ENCODE measurements around the gene SCAMP5. TPM values are rescaled to one million over a fixed set of nuclear protein-coding genes. Genes with fewer than 3 reads are reported as not detected.

The SCAMP5 gene
- total RNA-seq, 2 experiments from 2014 or later = 3.9 to 4.5 TPM

DNA sequence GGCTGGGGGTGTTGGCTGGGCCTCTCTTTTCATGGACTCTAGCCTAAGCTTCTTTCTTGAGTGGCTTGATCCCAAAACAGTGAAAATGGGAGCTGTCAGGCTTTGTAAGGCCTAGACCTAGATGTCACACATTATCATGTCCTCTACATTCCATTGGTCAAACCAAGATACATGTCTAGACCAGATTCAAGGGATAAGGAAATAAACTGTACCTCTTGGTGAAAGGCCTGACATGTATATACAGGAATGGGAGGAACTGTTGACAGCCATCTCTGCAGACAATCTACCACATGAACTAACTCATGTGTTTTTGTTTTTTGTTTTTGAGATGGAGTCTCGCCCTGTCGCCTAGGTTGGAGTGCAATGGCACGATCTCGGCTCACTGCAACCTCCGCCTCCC is 27.7 kb upstream of the SCAMP5 start:
- ATAC-seq = no peak
- ChIA-PET POLR2A (no interaction called here), CTCF (interaction anchor here (0.7 to 1.4 kb wide), 2 partner anchors 11 to 458 kb away, joined by 3 to 4 read pairs; partner anchors contain the start of gene RPP25)
- Mint-ChIP-seq H3K36me3 (ENCODE audit: low read depth) (no peaks in the 10 kb centered on the region), H3K27me3 (peaks cover under 1% of the 10 kb centered on the region), H3K27ac (no peak overlapping the region), H3K4me1 (peaks cover 2% of the 10 kb centered on the region), H3K4me3 (no peak overlapping the region), H3K9me3 (ENCODE audit: low read depth) (no peaks in the 10 kb centered on the region)
- no peak for DNase-seq
- intact Hi-C loops (cut with DNase I, micrococcal nuclease) = no loop called here

DNA sequence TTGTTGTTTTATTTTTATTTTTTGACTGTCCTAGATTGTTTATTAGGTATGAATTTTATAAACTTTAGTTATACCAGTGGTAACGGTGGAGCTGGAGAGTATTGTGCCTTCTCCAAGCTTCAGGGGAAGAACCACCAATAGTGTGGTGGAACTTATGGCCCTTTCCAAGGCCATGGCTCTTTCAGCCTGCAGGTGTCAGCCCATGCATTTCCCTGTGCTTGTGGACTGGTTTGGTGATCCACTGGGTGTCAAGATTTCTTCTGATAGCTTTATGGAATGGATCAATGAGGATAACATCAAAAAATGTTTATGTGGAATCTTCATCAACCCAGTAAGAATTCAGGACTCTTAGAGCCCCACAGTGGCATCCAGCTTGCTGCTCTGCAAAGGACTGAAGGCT is 19.2 kb upstream of the SCAMP5 start:
- Mint-ChIP-seq H3K36me3 (ENCODE audit: low read depth) (no peaks in the 10 kb centered on the region), H3K9me3 (ENCODE audit: low read depth) (no peaks in the 10 kb centered on the region), H3K27ac (no peak overlapping the region), H3K27me3 (peaks cover 14% of the 10 kb centered on the region), H3K4me3 (no peak overlapping the region), H3K4me1 (peaks cover 13% of the 10 kb centered on the region)
- ATAC-seq (no peak), DNase-seq (peak; percentile 22)
- ChIA-PET POLR2A (no interaction called here), CTCF (interaction anchor here (0.6 to 1.1 kb wide), 4 partner anchors 12 to 205 kb away, joined by 3 to 4 read pairs (median 3); no protein-coding TSS in a partner anchor)
- intact Hi-C loops (cut with DNase I, micrococcal nuclease) = no loop called here

DNA sequence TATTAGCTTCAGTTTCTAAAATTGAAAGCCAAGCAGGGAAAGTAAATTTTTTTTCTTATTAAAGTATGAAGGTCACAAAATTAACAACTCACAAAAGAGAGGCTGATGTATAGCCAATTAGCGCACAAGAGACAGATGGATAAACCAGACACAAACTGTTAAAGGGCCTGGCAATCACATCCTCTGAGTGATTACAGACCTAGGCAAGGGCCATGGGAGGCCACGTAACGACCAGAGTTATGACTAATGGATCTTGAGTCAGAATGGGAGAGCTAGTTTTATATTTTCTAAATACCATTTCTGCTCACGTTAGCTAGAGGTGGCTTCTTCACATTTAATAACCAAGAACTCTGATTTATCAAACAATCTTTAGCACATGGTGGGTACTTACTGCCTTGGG is 17.8 kb upstream of the SCAMP5 start:
- Mint-ChIP-seq H3K9me3 (ENCODE audit: low read depth) (no peaks in the 10 kb centered on the region), H3K27ac (no peak overlapping the region), H3K36me3 (ENCODE audit: low read depth) (no peaks in the 10 kb centered on the region), H3K4me1 (peaks cover 13% of the 10 kb centered on the region), H3K27me3 (peaks cover 16% of the 10 kb centered on the region), H3K4me3 (no peak overlapping the region)
- peak; percentile 93 for ATAC-seq
- DNase-seq = peak; percentile 66
- intact Hi-C loops (cut with DNase I, micrococcal nuclease) = loop anchor here in 1 of 2 experiments (1.0 kb wide), 1 partner anchor 18 kb away; the partner anchor contains the start of gene SCAMP5
- ChIA-PET POLR2A (interaction anchor here (0.6 kb wide), 1 partner anchor 192 kb away, joined by 3 read pairs; no protein-coding TSS in a partner anchor), CTCF (interaction anchor here (0.6 to 1.3 kb wide), 5 partner anchors 15 to 832 kb away, joined by 3 to 5 read pairs (median 3); partner anchors contain the start of gene SCAMP5)

DNA sequence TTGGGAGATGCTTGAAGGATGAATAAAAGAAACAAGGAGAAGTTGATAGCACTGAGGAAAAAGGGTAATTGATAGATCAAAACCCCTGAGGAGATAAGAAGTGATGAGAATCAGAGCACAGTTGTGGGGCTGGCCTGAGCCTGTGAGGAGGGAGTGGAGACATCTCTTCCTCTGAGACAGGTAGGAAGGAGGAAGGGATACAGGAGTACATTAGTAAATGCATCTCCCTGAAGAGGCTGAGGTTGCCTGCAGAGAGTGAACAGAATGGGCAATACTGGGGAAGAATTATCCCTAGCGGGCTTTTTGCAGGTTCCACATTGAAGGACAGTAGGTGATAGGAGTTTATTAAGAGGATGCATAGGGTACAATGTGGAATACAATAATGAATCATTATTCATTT is 17.3 kb upstream of the SCAMP5 start:
- no peak for ATAC-seq
- H3K4me3 Mint-ChIP-seq = no peak overlapping the region
- ChIA-PET CTCF (interaction anchor here (0.6 to 1.3 kb wide), 8 partner anchors 8 to 832 kb away, joined by 3 to 5 read pairs (median 3); partner anchors contain the start of gene SCAMP5), POLR2A (interaction anchor here (0.6 kb wide), 1 partner anchor 192 kb away, joined by 3 read pairs; no protein-coding TSS in a partner anchor)
- peaks cover 11% of the 10 kb centered on the region for H3K27me3 Mint-ChIP-seq
- no peaks in the 10 kb centered on the region for H3K36me3 Mint-ChIP-seq (ENCODE audit: low read depth)
- peaks cover 13% of the 10 kb centered on the region for H3K4me1 Mint-ChIP-seq
- no peak overlapping the region for H3K27ac Mint-ChIP-seq
- intact Hi-C loops (cut with DNase I, micrococcal nuclease) = no loop called here
- no peaks in the 10 kb centered on the region for H3K9me3 Mint-ChIP-seq (ENCODE audit: low read depth)
- DNase-seq = no peak

DNA sequence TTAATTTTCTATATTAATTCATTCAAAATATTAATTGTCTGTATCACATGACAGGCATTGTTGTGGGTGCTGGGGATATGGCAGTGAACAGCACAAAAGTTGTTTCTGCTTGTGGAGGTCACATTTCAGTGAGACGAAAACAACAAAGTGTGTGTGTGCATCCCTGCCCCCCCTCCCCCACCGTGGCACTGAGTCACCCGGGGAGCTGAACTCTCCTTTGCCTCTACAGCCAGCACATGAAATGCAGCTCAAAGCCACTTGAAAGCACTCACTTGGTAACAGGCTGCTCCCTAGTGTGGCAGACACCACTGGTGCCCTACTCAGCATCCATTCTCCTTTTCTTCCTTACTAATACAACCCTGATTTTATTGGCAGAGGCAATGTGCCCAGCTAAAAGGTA is 16.9 kb upstream of the SCAMP5 start:
- CTCF ChIA-PET = interaction anchor here (0.6 to 1.1 kb wide), 6 partner anchors 8 to 77 kb away, joined by 3 to 4 read pairs (median 3); partner anchors contain the start of gene SCAMP5
- Mint-ChIP-seq H3K36me3 (ENCODE audit: low read depth) (no peaks in the 10 kb centered on the region), H3K27ac (no peak overlapping the region), H3K27me3 (peaks cover 11% of the 10 kb centered on the region), H3K4me1 (peaks cover 16% of the 10 kb centered on the region), H3K9me3 (ENCODE audit: low read depth) (no peaks in the 10 kb centered on the region), H3K4me3 (no peak overlapping the region)
- POLR2A ChIA-PET = interaction anchor here (0.6 kb wide), 1 partner anchor 1006 kb away, joined by 3 read pairs; no protein-coding TSS in a partner anchor
- DNase-seq (peak; percentile 85), ATAC-seq (peak; percentile 89)
- intact Hi-C loops (cut with DNase I, micrococcal nuclease) = no loop called here

DNA sequence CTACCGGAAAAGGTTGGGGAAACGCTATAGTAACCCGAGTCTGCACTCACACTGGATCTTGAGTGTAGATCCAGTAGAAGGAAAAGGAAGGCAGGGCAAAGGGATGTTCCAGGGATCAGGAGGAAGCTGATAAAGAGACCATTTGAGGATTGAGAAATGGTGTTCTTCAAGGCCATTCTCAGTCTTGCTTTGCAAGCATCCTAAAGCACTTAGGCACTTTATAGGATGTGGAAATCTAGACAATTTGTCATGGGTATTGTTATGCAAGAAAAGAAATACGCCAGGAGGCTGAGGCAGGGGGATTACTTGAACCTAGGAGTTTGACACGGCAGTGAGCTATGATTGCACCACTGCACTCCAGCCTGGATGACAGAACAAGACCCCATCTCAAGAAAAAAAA is 13.2 kb upstream of the SCAMP5 start:
- ATAC-seq = no peak
- Mint-ChIP-seq H3K36me3 (ENCODE audit: low read depth) (no peaks in the 10 kb centered on the region), H3K4me1 (peaks cover 26% of the 10 kb centered on the region), H3K27ac (no peak overlapping the region), H3K4me3 (no peak overlapping the region), H3K27me3 (peaks cover 19% of the 10 kb centered on the region), H3K9me3 (ENCODE audit: low read depth) (no peaks in the 10 kb centered on the region)
- no peak for DNase-seq
- POLR2A ChIA-PET = no interaction called here
- CTCF ChIA-PET = interaction anchor here (0.9 kb wide), 1 partner anchor 13 kb away, joined by 3 read pairs; the partner anchor contains the start of gene SCAMP5
- intact Hi-C loops (cut with DNase I, micrococcal nuclease) = no loop called here

DNA sequence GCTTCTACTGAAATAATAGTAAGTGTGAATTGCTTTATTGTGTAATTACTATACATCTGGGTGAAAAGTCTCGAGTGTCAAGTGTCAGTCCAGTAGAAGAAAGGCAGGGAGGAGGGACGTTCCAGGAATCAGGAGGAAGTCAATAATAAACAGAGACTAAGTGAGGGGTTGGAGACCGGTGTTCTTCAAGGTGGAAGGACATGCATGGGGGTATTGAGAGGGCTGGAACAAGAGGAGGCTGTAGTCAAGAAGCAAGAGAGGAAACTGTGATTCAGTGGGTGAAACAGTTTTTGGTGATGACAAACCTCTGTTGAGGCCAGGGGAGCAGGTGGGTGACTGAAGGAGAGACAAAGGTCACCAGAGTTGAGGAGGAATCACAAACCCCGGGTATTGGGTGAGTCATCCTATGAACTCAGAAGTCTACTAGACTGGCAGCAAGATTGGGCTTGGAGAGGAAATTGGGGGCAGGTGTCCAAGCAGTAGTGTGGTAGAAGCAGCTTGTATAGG is 11.6 kb upstream of the SCAMP5 start:
- peak overlapping the region; percentile 68 for H3K27ac Mint-ChIP-seq
- no peaks in the 10 kb centered on the region for H3K36me3 Mint-ChIP-seq (ENCODE audit: low read depth)
- ATAC-seq = peak; percentile 99
- H3K27me3 Mint-ChIP-seq = peaks cover 19% of the 10 kb centered on the region
- DNase-seq = peak; percentile 82
- CTCF ChIA-PET = interaction anchor here (0.5 to 1.8 kb wide), 5 partner anchors 12 to 213 kb away, joined by 3 to 4 read pairs (median 3); partner anchors contain the start of gene SCAMP5
- H3K4me3 Mint-ChIP-seq = no peak overlapping the region
- intact Hi-C loops (cut with DNase I, micrococcal nuclease) = loop anchor here (1.0 kb wide), 6 partner anchors 12 to 219 kb away; partner anchors contain the start of genes COX5A (in 1 of the 2), RPP25 (in 1 of the 2) and SCAMP5 (in 1 of the 2)
- POLR2A ChIA-PET = interaction anchor here (1.1 kb wide), 1 partner anchor 27 kb away, joined by 3 read pairs; no protein-coding TSS in a partner anchor
- no peaks in the 10 kb centered on the region for H3K9me3 Mint-ChIP-seq (ENCODE audit: low read depth)
- peaks cover 13% of the 10 kb centered on the region for H3K4me1 Mint-ChIP-seq

DNA sequence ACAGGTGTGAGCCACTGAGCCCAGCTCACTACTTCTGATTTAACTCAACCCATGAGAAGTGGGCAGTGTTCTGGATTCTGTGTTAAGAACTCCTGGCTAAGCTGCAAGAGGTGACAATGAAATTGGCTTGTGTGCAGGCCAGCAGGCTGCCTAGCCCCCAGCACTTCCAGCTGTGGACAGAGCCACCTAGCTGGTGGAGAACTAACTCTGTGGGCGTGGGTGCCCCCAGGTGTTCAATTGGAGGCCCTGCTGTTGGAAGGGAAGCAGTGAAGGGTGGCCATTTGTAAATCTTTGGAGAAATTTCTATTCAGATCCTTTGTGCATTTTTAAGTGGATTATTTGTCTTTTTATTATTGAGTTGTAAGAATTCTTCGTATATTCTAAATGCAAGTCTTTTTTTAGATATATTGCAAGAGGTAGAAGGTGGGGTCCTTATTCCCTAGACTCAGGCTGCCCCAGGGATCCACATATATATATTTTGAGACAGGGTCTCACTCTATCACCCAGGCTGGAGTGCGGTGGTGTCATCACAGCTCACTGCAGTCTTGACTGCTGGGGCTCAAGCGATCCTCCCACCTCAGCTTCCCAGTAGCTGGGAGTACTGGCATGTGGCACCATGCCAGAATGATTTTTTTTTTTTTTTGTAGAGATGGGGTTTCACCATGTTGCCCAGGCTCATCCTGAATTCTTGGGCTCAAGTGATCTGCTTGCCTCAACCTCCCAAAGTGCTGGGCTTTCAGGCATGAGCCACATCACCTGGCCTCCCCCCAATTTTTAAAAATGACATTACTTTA is 7.2 kb upstream of the SCAMP5 start:
- Mint-ChIP-seq H3K27me3 (peaks cover 13% of the 10 kb centered on the region), H3K4me1 (peaks cover 16% of the 10 kb centered on the region), H3K4me3 (no peak overlapping the region), H3K36me3 (ENCODE audit: low read depth) (no peaks in the 10 kb centered on the region), H3K9me3 (ENCODE audit: low read depth) (no peaks in the 10 kb centered on the region), H3K27ac (no peak overlapping the region)
- ATAC-seq (peak; percentile 57), DNase-seq (peak; percentile 76)
- ChIA-PET POLR2A (interaction anchor here (0.9 kb wide), 1 partner anchor 34 kb away, joined by 3 read pairs; no protein-coding TSS in a partner anchor), CTCF (interaction anchor here (0.8 to 1.6 kb wide), 7 partner anchors 12 to 82 kb away, joined by 3 to 6 read pairs (median 3); partner anchors contain the start of genes FAM219B and RPP25)
- intact Hi-C loops (cut with DNase I, micrococcal nuclease) = loop anchor here in 1 of 2 experiments (1.0 kb wide), 1 partner anchor 32 kb away; the partner anchor contains the start of gene RPP25

DNA sequence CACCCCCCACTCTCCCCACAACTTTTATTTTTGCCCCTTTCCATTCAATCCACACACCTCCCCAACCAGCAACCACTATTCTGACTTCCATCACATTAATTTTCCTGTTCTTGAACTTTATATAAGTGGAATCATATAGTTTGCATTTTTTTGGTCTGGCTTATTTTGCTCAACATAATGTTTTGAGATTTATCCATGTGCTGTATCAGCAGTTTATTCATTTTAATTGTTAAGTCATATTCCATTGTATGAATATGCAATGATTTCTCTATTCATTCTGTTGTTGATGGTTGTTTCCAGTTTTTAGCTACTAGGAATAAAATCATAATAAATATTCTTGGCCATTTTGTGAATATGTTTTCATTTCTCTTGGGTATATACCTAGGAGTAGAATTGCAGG is 5.8 kb upstream of the SCAMP5 start:
- Mint-ChIP-seq H3K36me3 (ENCODE audit: low read depth) (no peaks in the 10 kb centered on the region), H3K27ac (no peak overlapping the region), H3K4me3 (no peak overlapping the region), H3K9me3 (ENCODE audit: low read depth) (no peaks in the 10 kb centered on the region), H3K4me1 (peaks cover 6% of the 10 kb centered on the region), H3K27me3 (peaks cover 13% of the 10 kb centered on the region)
- intact Hi-C loops (cut with DNase I, micrococcal nuclease) = no loop called here
- ChIA-PET CTCF (no interaction called here), POLR2A (no interaction called here)
- DNase-seq (no peak), ATAC-seq (no peak)

DNA sequence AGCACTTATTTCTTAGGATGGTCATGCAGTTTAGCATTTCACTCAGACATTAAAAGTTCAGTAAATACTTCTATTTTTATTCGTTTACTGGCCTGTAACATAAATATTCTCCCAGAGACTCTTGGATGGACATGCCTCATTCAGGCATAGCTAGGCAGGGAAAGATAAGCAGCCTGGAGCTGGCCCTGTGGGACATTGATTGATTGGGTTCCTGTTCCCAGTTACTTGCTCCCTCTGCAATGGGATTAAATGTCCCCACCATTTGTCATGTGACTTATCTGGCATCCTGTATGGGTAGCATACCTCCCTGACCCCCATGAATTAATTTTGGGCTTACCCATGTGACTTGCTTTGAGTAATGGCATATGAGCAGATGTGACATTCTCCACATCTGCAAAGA is 2.7 kb upstream of the SCAMP5 start:
- intact Hi-C loops (cut with DNase I, micrococcal nuclease) = no loop called here
- ChIA-PET CTCF (no interaction called here), POLR2A (no interaction called here)
- Mint-ChIP-seq H3K9me3 (ENCODE audit: low read depth) (no peaks in the 10 kb centered on the region), H3K27me3 (peaks cover 9% of the 10 kb centered on the region), H3K36me3 (ENCODE audit: low read depth) (no peaks in the 10 kb centered on the region), H3K4me1 (peaks cover 16% of the 10 kb centered on the region), H3K27ac (no peak overlapping the region), H3K4me3 (no peak overlapping the region)
- ATAC-seq (no peak), DNase-seq (no peak)

DNA sequence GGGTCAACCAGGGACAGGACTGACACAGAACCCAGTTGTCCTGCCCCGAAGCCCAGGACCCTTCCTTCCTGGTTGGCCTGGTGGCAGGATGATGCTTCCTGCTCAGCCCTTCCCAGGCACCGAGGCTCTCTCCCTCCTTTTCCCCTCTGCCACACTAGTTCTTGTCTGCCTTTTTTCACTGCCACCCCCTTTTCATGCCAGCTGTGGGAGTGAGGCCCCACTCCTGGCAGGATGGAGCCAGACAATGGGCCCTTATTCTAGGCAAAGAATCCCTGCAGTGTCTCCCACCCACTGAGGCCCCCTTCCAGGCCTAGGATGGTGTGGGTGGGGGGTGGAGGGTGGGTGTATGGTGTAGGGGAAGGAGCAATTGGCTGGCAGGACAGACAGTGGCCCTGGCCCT is 1.1 kb upstream of the SCAMP5 start:
- DNase-seq (no peak), ATAC-seq (no peak)
- intact Hi-C loops (cut with DNase I, micrococcal nuclease) = loop anchor here (2.0 kb wide), 2 partner anchors 37 to 167 kb away; partner anchors contain the start of genes CPLX3 (in 1 of the 2) and RPP25 (in 1 of the 2)
- H3K4me3 Mint-ChIP-seq = no peak overlapping the region
- peaks cover 9% of the 10 kb centered on the region for H3K27me3 Mint-ChIP-seq
- peaks cover 16% of the 10 kb centered on the region for H3K4me1 Mint-ChIP-seq
- no peaks in the 10 kb centered on the region for H3K36me3 Mint-ChIP-seq (ENCODE audit: low read depth)
- no peaks in the 10 kb centered on the region for H3K9me3 Mint-ChIP-seq (ENCODE audit: low read depth)
- POLR2A ChIA-PET = interaction anchor here (1.2 kb wide), 1 partner anchor 207 kb away, joined by 3 read pairs; the partner anchor contains the start of gene C15orf39
- H3K27ac Mint-ChIP-seq = no peak overlapping the region
- CTCF ChIA-PET = interaction anchor here (0.9 to 1.6 kb wide), 2 partner anchors 44 to 209 kb away, joined by 3 to 11 read pairs; no protein-coding TSS in a partner anchor
